SK-N-SH (cell line): ENCODE results near the gene ZDHHC5. TPM values are rescaled to one million over a fixed set of nuclear protein-coding genes. Genes with fewer than 3 reads are reported as not detected.

Experiments
- CTCF ChIA-PET: fragments of 300-600, 350-600 bp; formaldehyde crosslinking; extraction: SDS; loops from one replicate; lab custom pipeline; 2021; lab: Yijun Ruan, JAX
- POLR2A ChIA-PET: fragments of 350-600 bp; sonication (Branson Sonifier 250); formaldehyde crosslinking; extraction: SDS; loops from one replicate; lab custom pipeline; 2020; ENCODE audit warnings: antibody characterized with exemption, inconsistent platforms; lab: Yijun Ruan, JAX
- DNase-seq: peaks from one replicate; pipeline ENCODE4 v3.0.0; 2012
- H2AFZ ChIP-seq: fragments of 200-600 bp; sonication (generic); 2 replicates; pipeline ENCODE4 v1.8.1; 2016; ENCODE audit warnings: antibody characterized with exemption, mild to moderate bottlenecking, low read depth
- H3F3A ChIP-seq: fragments of 200-600 bp; sonication (generic); replicated peaks from 2 replicates; pipeline ENCODE3; 2016; ENCODE audit warnings: antibody characterized with exemption, mild to moderate bottlenecking; ENCODE audit not compliant: insufficient read depth
- H3K27ac ChIP-seq, 2 experiments: fragments of 200-500 bp in 1 of 2; fragments of 200-600 bp in 1 of 2; sonication (Bioruptor generic) in 1 of 2; sonication (generic), shearing (Covaris generic) in 1 of 2; 2 replicates each; pipeline versions ENCODE4 v1.5.1 to v1.6.1; 2014 to 2016; ENCODE audit warnings: low read depth in 2 of 2, inconsistent platforms in 1 of 2, low read length in 1 of 2, mild to moderate bottlenecking in 1 of 2, mixed read lengths in 1 of 2
- H3K27me3 ChIP-seq: fragments of 200-600 bp; sonication (generic), shearing (Covaris generic); 2 replicates; pipeline ENCODE4 v1.6.1; 2016; ENCODE audit warnings: mixed run types; ENCODE audit not compliant: insufficient read depth
- H3K36me3 ChIP-seq, 2 experiments: fragments of 200-500 bp in 1 of 2; fragments of 200-600 bp in 1 of 2; sonication (Bioruptor generic) in 1 of 2; sonication (generic) in 1 of 2; replicated peaks in 1 of 2; 2 replicates each; pipeline versions ENCODE3 to v1.5.1; 2014 to 2016; ENCODE audit warnings: low read length in 1 of 2, mild to moderate bottlenecking in 1 of 2; ENCODE audit not compliant: insufficient read depth in 2 of 2, control insufficient read depth in 1 of 2
- H3K4me1 ChIP-seq, 2 experiments: fragments of 200-500 bp in 1 of 2; fragments of 200-600 bp in 1 of 2; sonication (Bioruptor generic) in 1 of 2; sonication (generic), shearing (Covaris generic) in 1 of 2; 2 replicates each; pipeline versions ENCODE4 v1.5.1 to v1.6.1; 2014 to 2016; ENCODE audit warnings: low read depth in 1 of 2, low read length in 1 of 2, mixed run types in 1 of 2; ENCODE audit not compliant: insufficient read depth in 2 of 2, control insufficient read depth in 1 of 2
- H3K4me2 ChIP-seq: fragments of 200-600 bp; sonication (generic), shearing (Covaris generic); 2 replicates; pipeline ENCODE4 v1.6.1; 2017; ENCODE audit warnings: mixed run types
- H3K4me3 ChIP-seq, 2 experiments: fragments of 200-500 bp in 1 of 2; fragments of 200-600 bp in 1 of 2; sonication (Bioruptor generic) in 1 of 2; sonication (generic), shearing (Covaris generic) in 1 of 2; 2 replicates each; pipeline versions ENCODE4 v1.5.1 to v1.8.1; 2014 to 2016; ENCODE audit warnings: low read depth in 2 of 2, inconsistent platforms in 1 of 2, low read length in 1 of 2, mild to moderate bottlenecking in 1 of 2, mixed read lengths in 1 of 2, moderate library complexity in 1 of 2
- H3K79me2 ChIP-seq: fragments of 200-600 bp; sonication (generic); 2 replicates; pipeline ENCODE4 v1.8.1; 2017; ENCODE audit warnings: mild to moderate bottlenecking; ENCODE audit not compliant: insufficient read depth
- H3K9ac ChIP-seq: fragments of 200-600 bp; sonication (generic); 2 replicates; pipeline ENCODE4 v1.6.1; 2017; ENCODE audit warnings: mixed run types
- H3K9me2 ChIP-seq: fragments of 200-600 bp; sonication (generic); 2 replicates; pipeline ENCODE4 v1.6.1; 2017; ENCODE audit warnings: mixed run types
- H3K9me3 ChIP-seq: fragments of 200-600 bp; sonication (generic); 2 replicates; pipeline ENCODE4 v1.6.1; 2017; ENCODE audit warnings: mixed run types, mild to moderate bottlenecking, moderate library complexity
- H4K20me1 ChIP-seq: fragments of 200-600 bp; sonication (generic); 2 replicates; pipeline ENCODE4 v1.6.1; 2017; ENCODE audit warnings: mild to moderate bottlenecking, mixed run types; ENCODE audit not compliant: insufficient read depth
- CTCF ChIP-seq: fragments of 200-600 bp; sonication (generic); IDR thresholded peaks from 2 replicates; pipeline ENCODE4 v1.6.1; 2017; ENCODE audit warnings: antibody characterized with exemption, mild to moderate bottlenecking, moderate library complexity
- EP300 ChIP-seq, 2 experiments: IDR thresholded peaks; 2 replicates each; pipeline versions ENCODE4 v1.4.0 to v1.6.1; 2012; ENCODE audit warnings: borderline replicate concordance in 1 of 2, low read depth in 1 of 2, low read length in 1 of 2
- FOXJ3 ChIP-seq: sonication (generic); formaldehyde crosslinking; IDR thresholded peaks from 2 replicates; pipeline ENCODE4 v1.5.1; 2020; ENCODE audit warnings: mild to moderate bottlenecking, missing genetic modification reagents
- FOXM1 ChIP-seq: IDR thresholded peaks from 2 replicates; pipeline ENCODE4 v1.4.0; 2012; ENCODE audit warnings: low read depth, mild to moderate bottlenecking
- GABPA ChIP-seq: IDR thresholded peaks from 2 replicates; pipeline ENCODE4 v1.4.0; 2012; ENCODE audit warnings: low read depth, mild to moderate bottlenecking
- GATA2 ChIP-seq: sonication (generic); formaldehyde crosslinking; IDR thresholded peaks from 2 replicates; pipeline ENCODE4 v1.5.0; 2020; ENCODE audit warnings: mild to moderate bottlenecking, missing genetic modification reagents
- MAX ChIP-seq: IDR thresholded peaks from 2 replicates; pipeline ENCODE4 v1.4.0; 2012; ENCODE audit warnings: low read depth
- MEF2A ChIP-seq: IDR thresholded peaks from 2 replicates; pipeline ENCODE4 v1.4.0; 2012; ENCODE audit warnings: low read depth, borderline replicate concordance
- NFIC ChIP-seq: IDR thresholded peaks from 2 replicates; pipeline ENCODE4 v1.4.0; 2012; ENCODE audit warnings: borderline replicate concordance
- RAD21 ChIP-seq: IDR thresholded peaks from 2 replicates; pipeline ENCODE4 v1.6.1; 2012; ENCODE audit warnings: mild to moderate bottlenecking, low read length
- SIN3A ChIP-seq: IDR thresholded peaks from 2 replicates; pipeline ENCODE4 v1.6.1; 2012; ENCODE audit warnings: low read depth, mild to moderate bottlenecking, low read length, moderate library complexity, borderline replicate concordance
- WGBS: methylation state at CpG from one replicate; pipeline ENCODE4 v1.1.6; 2017; ENCODE audit warnings: low lambda C conversion rate; 5-methylcytosine and 5-hydroxymethylcytosine counted together
- polyA plus RNA-seq, 3 experiments: library from polyadenylated mRNA; depleted of rRNA; stranded (reverse); fragments of >200 nt; gene quantifications; 2 replicates each; pipeline ENCODE4 v1.2.3, GENCODE V29; 2012

The ZDHHC5 gene
- polyA plus RNA-seq, 1 of the 3 experiments (the other 2 are of a cell fraction): 46.6 TPM

- TF ChIP-seq MAX (no peak), FOXJ3 (CRISPR knock-in tag) (no peak), CTCF (no peak), GATA2 (CRISPR knock-in tag) (no peak), GABPA (no peak), NFIC (no peak), FOXM1 (no peak), MEF2A (no peak), SIN3A (no peak)
These were observed 9.9 kb upstream of the ZDHHC5 start (continued) for GRCh38 chr11:57658023-57658361.

GRCh38 chr11:57659669-57660068 lies 8.2 kb upstream of the ZDHHC5 start:
- no peak for DNase-seq

DNA sequence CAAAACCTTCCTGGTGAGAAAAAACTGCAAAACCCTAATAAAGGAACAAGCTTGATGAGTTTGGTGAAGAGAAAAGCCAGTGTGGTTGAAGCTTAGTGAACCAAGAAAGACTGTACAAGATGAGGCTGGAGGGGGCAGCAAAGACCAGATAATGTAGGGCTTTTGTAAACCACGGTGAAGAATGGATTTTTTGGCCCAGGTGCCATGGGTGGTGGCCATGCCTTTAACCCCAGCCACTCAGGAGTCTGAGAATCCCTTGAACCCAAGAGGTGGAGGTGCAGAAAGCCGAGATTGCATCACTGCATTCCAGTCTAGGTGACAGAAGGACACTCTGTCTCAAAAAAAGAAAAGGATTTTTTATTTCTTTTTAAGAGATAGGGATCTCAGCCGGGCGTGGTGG lies 5.0 kb upstream of the ZDHHC5 start:
- Histone ChIP-seq H3F3A (no peaks in the 10 kb centered on the region), H2AFZ (no peak overlapping the region), H3K4me2 (no peak overlapping the region), H3K79me2 (peaks cover 33% of the 10 kb centered on the region), H4K20me1 (no peaks in the 10 kb centered on the region), H3K36me3 (peaks cover 24 to 27% of the 10 kb centered on the region in 2 experiments), H3K9me3 (no peaks in the 10 kb centered on the region), H3K9me2 (no peaks in the 10 kb centered on the region), H3K9ac (no peak overlapping the region), H3K27me3 (no peaks in the 10 kb centered on the region), H3K27ac (no peak overlapping the region), H3K4me1 (peaks cover 3 to 6% of the 10 kb centered on the region in 2 experiments; a peak in 3 of 4 replicates)
- WGBS: 77% methylated on average over 4 of the region's 4 CpGs
- ChIA-PET CTCF (interaction anchor here (0.9 to 1.6 kb wide), 3 partner anchors 19 to 138 kb away, joined by 3 to 7 read pairs (median 4); partner anchors contain the start of gene UBE2L6), POLR2A (no interaction called here)
- no peak for DNase-seq
- TF ChIP-seq RAD21: peak; percentile 15; the same call in 1 of the 2 replicates
- peak; percentile 22; the same call in 1 of the 2 replicates for TF ChIP-seq CTCF
- TF ChIP-seq MAX: no peak
- TF ChIP-seq, all 33 proteins: peak for 2
- H3K4me3 ChIP-seq: no peak overlapping the region

More at GRCh38 chr11:57659669-57660068, 8.2 kb upstream of the ZDHHC5 start:
- H3K4me2 ChIP-seq: no peak overlapping the region
- no peaks in the 10 kb centered on the region for H3K27me3 ChIP-seq
- no peaks in the 10 kb centered on the region for H4K20me1 ChIP-seq
- 97% methylated on average over 14 of the region's 14 CpGs for WGBS
- TF ChIP-seq EP300 (IDR thresholded peaks at IDR 0.05; ENCODE audit: borderline replicate concordance in 1 of 2, low read depth in 1 of 2, low read length in 1 of 2) (no peak), GABPA (no peak)
- no peaks in the 10 kb centered on the region for H3K9me2 ChIP-seq
- peaks cover 24 to 27% of the 10 kb centered on the region in 2 experiments for H3K36me3 ChIP-seq
- peaks cover 36% of the 10 kb centered on the region for H3K79me2 ChIP-seq
- no peaks in the 10 kb centered on the region for H3K9me3 ChIP-seq
- peaks cover 0 to 2% of the 10 kb centered on the region in 2 experiments; a peak in 2 of 4 replicates for H3K4me1 ChIP-seq
- no peak overlapping the region for H3K9ac ChIP-seq
- no peak overlapping the region for H2AFZ ChIP-seq
- peaks cover 10% of the 10 kb centered on the region for H3F3A ChIP-seq
- no peak overlapping the region for H3K4me3 ChIP-seq
- ChIA-PET CTCF (interaction anchor here (1.2 kb wide), 1 partner anchor 92 kb away, joined by 3 read pairs; the partner anchor contains the start of gene UBE2L6), POLR2A (no interaction called here)
- H3K27ac ChIP-seq: no peak overlapping the region
